ENCODE results near the gene FBXL19. TPM values are rescaled to one million over a fixed set of nuclear protein-coding genes. Genes with fewer than 3 reads are reported as not detected.

Gene FBXL19
- total and polyA plus RNA-seq, 2 experiments from 2014 or later = 2.1 to 19.4 TPM

DNA sequence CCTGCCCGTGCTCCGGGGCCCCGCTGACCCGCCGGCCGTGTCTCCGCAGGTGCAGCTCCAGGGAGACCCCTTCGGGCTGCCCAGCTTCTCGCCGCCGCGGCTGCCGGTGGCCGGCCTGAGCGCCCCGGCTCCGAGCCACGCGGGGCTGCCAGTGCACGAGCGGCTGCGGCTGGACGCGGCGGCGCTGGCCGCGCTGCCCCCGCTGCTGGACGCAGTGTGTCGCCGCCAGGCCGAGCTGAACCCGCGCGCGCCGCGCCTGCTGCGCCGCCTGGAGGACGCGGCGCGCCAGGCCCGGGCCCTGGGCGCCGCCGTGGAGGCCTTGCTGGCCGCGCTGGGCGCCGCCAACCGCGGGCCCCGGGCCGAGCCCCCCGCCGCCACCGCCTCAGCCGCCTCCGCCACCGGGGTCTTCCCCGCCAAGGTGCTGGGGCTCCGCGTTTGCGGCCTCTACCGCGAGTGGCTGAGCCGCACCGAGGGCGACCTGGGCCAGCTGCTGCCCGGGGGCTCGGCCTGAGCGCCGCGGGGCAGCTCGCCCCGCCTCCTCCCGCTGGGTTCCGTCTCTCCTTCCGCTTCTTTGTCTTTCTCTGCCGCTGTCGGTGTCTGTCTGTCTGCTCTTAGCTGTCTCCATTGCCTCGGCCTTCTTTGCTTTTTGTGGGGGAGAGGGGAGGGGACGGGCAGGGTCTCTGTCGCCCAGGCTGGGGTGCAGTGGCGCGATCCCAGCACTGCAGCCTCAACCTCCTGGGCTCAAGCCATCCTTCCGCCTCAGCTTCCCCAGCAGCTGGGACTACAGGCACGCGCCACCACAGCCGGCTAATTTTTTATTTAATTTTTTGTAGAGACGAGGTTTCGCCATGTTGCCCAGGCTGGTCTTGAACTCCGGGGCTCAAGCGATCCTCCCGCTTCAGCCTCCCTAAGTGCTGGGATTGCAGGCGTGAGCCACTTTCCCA, 21.1 kb upstream of the FBXL19 start:
- no peaks in the 10 kb centered on the region for H3K27me3 ChIP-seq
- H3K36me3 ChIP-seq (replicated peaks; ENCODE audit: insufficient read depth, low read depth) = no peaks in the 10 kb centered on the region
- H4K20me1 ChIP-seq (ENCODE audit: insufficient read depth, poor library complexity, severe bottlenecking) = no peaks in the 10 kb centered on the region
- H3K4me3 ChIP-seq = peak overlapping the region; percentile 64
- no peaks in the 10 kb centered on the region for H3K9me2 ChIP-seq (replicated peaks; ENCODE audit: insufficient read depth)
- peaks cover 13% of the 10 kb centered on the region for H3K4me1 ChIP-seq (ENCODE audit: insufficient read depth)
- H3K9me3 ChIP-seq (ENCODE audit: low read depth) = no peaks in the 10 kb centered on the region
- H3K27ac ChIP-seq = peak overlapping the region; percentile 95
- H3K79me2 ChIP-seq = no peaks in the 10 kb centered on the region
- TF ChIP-seq EZH2phosphoT487 (IDR thresholded peaks at IDR 0.05; ENCODE audit: low read depth, severe bottlenecking, unreplicated experiment) (no peak), EZH2 (IDR thresholded peaks at IDR 0.05; ENCODE audit: borderline replicate concordance) (no peak)
- TF ChIP-seq, protein P1, sequence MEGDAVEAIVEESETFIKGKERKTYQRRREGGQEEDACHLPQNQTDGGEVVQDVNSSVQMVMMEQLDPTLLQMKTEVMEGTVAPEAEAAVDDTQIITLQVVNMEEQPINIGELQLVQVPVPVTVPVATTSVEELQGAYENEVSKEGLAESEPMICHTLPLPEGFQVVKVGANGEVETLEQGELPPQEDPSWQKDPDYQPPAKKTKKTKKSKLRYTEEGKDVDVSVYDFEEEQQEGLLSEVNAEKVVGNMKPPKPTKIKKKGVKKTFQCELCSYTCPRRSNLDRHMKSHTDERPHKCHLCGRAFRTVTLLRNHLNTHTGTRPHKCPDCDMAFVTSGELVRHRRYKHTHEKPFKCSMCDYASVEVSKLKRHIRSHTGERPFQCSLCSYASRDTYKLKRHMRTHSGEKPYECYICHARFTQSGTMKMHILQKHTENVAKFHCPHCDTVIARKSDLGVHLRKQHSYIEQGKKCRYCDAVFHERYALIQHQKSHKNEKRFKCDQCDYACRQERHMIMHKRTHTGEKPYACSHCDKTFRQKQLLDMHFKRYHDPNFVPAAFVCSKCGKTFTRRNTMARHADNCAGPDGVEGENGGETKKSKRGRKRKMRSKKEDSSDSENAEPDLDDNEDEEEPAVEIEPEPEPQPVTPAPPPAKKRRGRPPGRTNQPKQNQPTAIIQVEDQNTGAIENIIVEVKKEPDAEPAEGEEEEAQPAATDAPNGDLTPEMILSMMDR (IDR thresholded peaks at IDR 0.05; ENCODE audit: poor library complexity) = peak; percentile 2
- 33% methylated on average over 36 of the region's 99 CpGs for WGBS (ENCODE audit: low lambda C conversion rate, missing lambda C conversion rate)
- H3K4me2 ChIP-seq = peak overlapping the region; percentile 93
- peak overlapping the region; percentile 99 for H2AFZ ChIP-seq
- peak; percentile 90 for DNase-seq (ENCODE audit: low spot score)

- peak; percentile 10 for DNase-seq (ENCODE audit: low spot score)
- H3K79me2 ChIP-seq = no peaks in the 10 kb centered on the region
- H3K27me3 ChIP-seq = no peaks in the 10 kb centered on the region
- peak overlapping the region; percentile 90 for H3K4me2 ChIP-seq
- no peaks in the 10 kb centered on the region for H4K20me1 ChIP-seq (ENCODE audit: insufficient read depth, poor library complexity, severe bottlenecking)
- no peak for TF ChIP-seq EZH2 (IDR thresholded peaks at IDR 0.05; ENCODE audit: borderline replicate concordance)
- TF ChIP-seq EZH2phosphoT487 (IDR thresholded peaks at IDR 0.05; ENCODE audit: low read depth, severe bottlenecking, unreplicated experiment) = no peak
- TF ChIP-seq, protein P1 (IDR thresholded peaks at IDR 0.05; ENCODE audit: poor library complexity) = no peak
- H3K4me1 ChIP-seq (ENCODE audit: insufficient read depth) = peaks cover 9% of the 10 kb centered on the region
- 87% methylated on average over 4 of the region's 4 CpGs for WGBS (ENCODE audit: low lambda C conversion rate, missing lambda C conversion rate)
- H3K4me3 ChIP-seq = no peak overlapping the region
- peak overlapping the region; percentile 99 for H2AFZ ChIP-seq
- H3K9me2 ChIP-seq (replicated peaks; ENCODE audit: insufficient read depth) = no peaks in the 10 kb centered on the region
- H3K36me3 ChIP-seq (replicated peaks; ENCODE audit: insufficient read depth, low read depth) = no peaks in the 10 kb centered on the region
- H3K27ac ChIP-seq = peak overlapping the region; percentile 95
- H3K9me3 ChIP-seq (ENCODE audit: low read depth) = no peaks in the 10 kb centered on the region
Observed at GRCh38 chr16:30903002-30903401, 20.4 kb upstream of the FBXL19 start.

GRCh38 chr16:30903596-30903995, 19.8 kb upstream of the FBXL19 start:
- Histone ChIP-seq H2AFZ (no peak overlapping the region), H3K27ac (peak overlapping the region; percentile 95), H3K36me3 (replicated peaks; ENCODE audit: insufficient read depth, low read depth) (no peaks in the 10 kb centered on the region), H3K4me3 (no peak overlapping the region), H3K9me3 (ENCODE audit: low read depth) (no peaks in the 10 kb centered on the region), H4K20me1 (ENCODE audit: insufficient read depth, poor library complexity, severe bottlenecking) (no peaks in the 10 kb centered on the region), H3K9me2 (replicated peaks; ENCODE audit: insufficient read depth) (no peaks in the 10 kb centered on the region), H3K4me1 (ENCODE audit: insufficient read depth) (peaks cover 9% of the 10 kb centered on the region), H3K79me2 (no peaks in the 10 kb centered on the region), H3K4me2 (no peak overlapping the region), H3K27me3 (no peaks in the 10 kb centered on the region)
- peak; percentile 5 for DNase-seq (ENCODE audit: low spot score)
- TF ChIP-seq EZH2phosphoT487 (IDR thresholded peaks at IDR 0.05; ENCODE audit: low read depth, severe bottlenecking, unreplicated experiment) (no peak), EZH2 (IDR thresholded peaks at IDR 0.05; ENCODE audit: borderline replicate concordance) (no peak)
- TF ChIP-seq, protein P1 (IDR thresholded peaks at IDR 0.05; ENCODE audit: poor library complexity) = no peak
- WGBS (ENCODE audit: low lambda C conversion rate, missing lambda C conversion rate) = 93% methylated on average over 4 of the region's 4 CpGs

All from hepatocyte (in vitro differentiated cells).